ENCODE data around the gene CDH5.

Gene CDH5

GRCh38 chr16:66361604-66362135 is 4.8 kb upstream of the CDH5 start:
- no peak for DNase-seq
- no peak for TF ChIP-seq CTCF (IDR thresholded peaks at IDR 0.05; ENCODE audit: low read depth, low read length, missing control alignments)
- in situ Hi-C loops (cut with HindIII; ENCODE audit: low pct_ligation_motif_present, low sequenced_read_pairs), result no loop called here
- Histone ChIP-seq H3K4me3 (ENCODE audit: low read depth, low read length) (no peak overlapping the region), H3K27ac (no peak overlapping the region), H3K27me3 (replicated peaks) (no peaks in the 10 kb centered on the region), H3K36me3 (replicated peaks) (no peaks in the 10 kb centered on the region)

- in situ Hi-C loops (cut with HindIII; ENCODE audit: low pct_ligation_motif_present, low sequenced_read_pairs), result no loop called here
- Histone ChIP-seq H3K4me3 (ENCODE audit: low read depth, low read length) (no peak overlapping the region), H3K36me3 (replicated peaks) (no peaks in the 10 kb centered on the region), H3K27ac (no peak overlapping the region), H3K27me3 (replicated peaks) (no peaks in the 10 kb centered on the region)
- no peak for TF ChIP-seq CTCF (IDR thresholded peaks at IDR 0.05; ENCODE audit: low read depth, low read length, missing control alignments)
- no peak for DNase-seq
Observed at GRCh38 chr16:66363211-66363777, 3.2 kb upstream of the CDH5 start.

GRCh38 chr16:66364117-66364958 is 2.2 kb upstream of the CDH5 start:
- no peaks in the 10 kb centered on the region for H3K36me3 ChIP-seq (replicated peaks)
- no peak overlapping the region for H3K27ac ChIP-seq
- H3K27me3 ChIP-seq (replicated peaks), result no peaks in the 10 kb centered on the region
- no peak for DNase-seq
- no peak for TF ChIP-seq CTCF (IDR thresholded peaks at IDR 0.05; ENCODE audit: low read depth, low read length, missing control alignments)
- in situ Hi-C loops (cut with HindIII; ENCODE audit: low pct_ligation_motif_present, low sequenced_read_pairs), result no loop called here
- no peak overlapping the region for H3K4me3 ChIP-seq (ENCODE audit: low read depth, low read length)

- DNase-seq, result no peak
Observed at GRCh38 chr16:66364959-66365306, 1.6 kb upstream of the CDH5 start.

GRCh38 chr16:66365651-66366050 is 840 bp upstream of the CDH5 start:
- TF ChIP-seq CTCF (IDR thresholded peaks at IDR 0.05; ENCODE audit: low read depth, low read length, missing control alignments), result no peak
- in situ Hi-C loops (cut with HindIII; ENCODE audit: low pct_ligation_motif_present, low sequenced_read_pairs), result no loop called here
- H3K36me3 ChIP-seq (replicated peaks), result no peaks in the 10 kb centered on the region
- DNase-seq, result peak; percentile 29
- no peak overlapping the region for H3K4me3 ChIP-seq (ENCODE audit: low read depth, low read length)
- H3K27ac ChIP-seq, result no peak overlapping the region
- no peaks in the 10 kb centered on the region for H3K27me3 ChIP-seq (replicated peaks)

More at GRCh38 chr16:66364959-66365306, 1.6 kb upstream of the CDH5 start:
- in situ Hi-C loops (cut with HindIII; ENCODE audit: low pct_ligation_motif_present, low sequenced_read_pairs), result no loop called here
- Histone ChIP-seq H3K36me3 (replicated peaks) (no peaks in the 10 kb centered on the region), H3K27me3 (replicated peaks) (no peaks in the 10 kb centered on the region), H3K27ac (no peak overlapping the region), H3K4me3 (ENCODE audit: low read depth, low read length) (no peak overlapping the region)
- TF ChIP-seq CTCF (IDR thresholded peaks at IDR 0.05; ENCODE audit: low read depth, low read length, missing control alignments), result no peak

All from brain microvascular endothelial cell (primary cell).